Anterior cingulate cortex (tissue), 58 donors: ENCODE measurements around the gene RAB40AL.
"Not testable (repeated sequence)": the region's sequence is repeated elsewhere in the genome, so short reads cannot be mapped to it uniquely, and the experiment has no call there.

Experiments
- DNase-seq, 58 donors: peaks; one replicate each; lab custom pipeline; 2025; lab: John Stamatoyannopoulos, UW

RAB40AL gene, protein sequence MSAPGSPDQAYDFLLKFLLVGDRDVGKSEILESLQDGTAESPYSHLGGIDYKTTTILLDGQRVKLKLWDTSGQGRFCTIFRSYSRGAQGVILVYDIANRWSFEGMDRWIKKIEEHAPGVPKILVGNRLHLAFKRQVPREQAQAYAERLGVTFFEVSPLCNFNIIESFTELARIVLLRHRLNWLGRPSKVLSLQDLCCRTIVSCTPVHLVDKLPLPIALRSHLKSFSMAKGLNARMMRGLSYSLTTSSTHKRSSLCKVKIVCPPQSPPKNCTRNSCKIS

DNA sequence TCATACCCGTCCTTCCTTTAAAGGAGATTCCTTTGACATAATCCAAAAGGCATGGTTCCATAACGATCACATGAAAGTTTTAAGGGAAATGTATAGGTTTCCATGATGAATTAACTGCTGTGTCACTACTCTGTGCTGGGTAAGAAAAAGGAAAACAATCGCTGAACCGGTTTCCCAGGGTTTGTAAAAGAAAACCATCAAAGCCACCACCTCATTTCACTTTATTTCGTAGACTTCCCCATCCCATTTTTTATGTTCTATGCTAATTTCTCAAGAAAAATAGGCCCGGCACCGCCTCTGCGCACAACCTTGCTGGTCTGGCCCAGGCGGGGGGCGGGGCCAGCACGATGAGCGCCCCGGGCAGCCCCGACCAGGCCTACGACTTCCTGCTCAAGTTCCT lies at the start of gene RAB40AL:
Gene RAB40AL (plus strand): TSS at position 301 of the 400 bp plus-strand sequence. CDS start 47 bp downstream, at position 348.
- not testable (repeated sequence) for DNase-seq

- no peak for DNase-seq
Measured at GRCh38 chrX:102887687-102888086, 49.4 kb upstream of the RAB40AL start.

- DNase-seq = no peak
Measured at GRCh38 chrX:102892103-102892502, 45.0 kb upstream of the RAB40AL start.

DNA sequence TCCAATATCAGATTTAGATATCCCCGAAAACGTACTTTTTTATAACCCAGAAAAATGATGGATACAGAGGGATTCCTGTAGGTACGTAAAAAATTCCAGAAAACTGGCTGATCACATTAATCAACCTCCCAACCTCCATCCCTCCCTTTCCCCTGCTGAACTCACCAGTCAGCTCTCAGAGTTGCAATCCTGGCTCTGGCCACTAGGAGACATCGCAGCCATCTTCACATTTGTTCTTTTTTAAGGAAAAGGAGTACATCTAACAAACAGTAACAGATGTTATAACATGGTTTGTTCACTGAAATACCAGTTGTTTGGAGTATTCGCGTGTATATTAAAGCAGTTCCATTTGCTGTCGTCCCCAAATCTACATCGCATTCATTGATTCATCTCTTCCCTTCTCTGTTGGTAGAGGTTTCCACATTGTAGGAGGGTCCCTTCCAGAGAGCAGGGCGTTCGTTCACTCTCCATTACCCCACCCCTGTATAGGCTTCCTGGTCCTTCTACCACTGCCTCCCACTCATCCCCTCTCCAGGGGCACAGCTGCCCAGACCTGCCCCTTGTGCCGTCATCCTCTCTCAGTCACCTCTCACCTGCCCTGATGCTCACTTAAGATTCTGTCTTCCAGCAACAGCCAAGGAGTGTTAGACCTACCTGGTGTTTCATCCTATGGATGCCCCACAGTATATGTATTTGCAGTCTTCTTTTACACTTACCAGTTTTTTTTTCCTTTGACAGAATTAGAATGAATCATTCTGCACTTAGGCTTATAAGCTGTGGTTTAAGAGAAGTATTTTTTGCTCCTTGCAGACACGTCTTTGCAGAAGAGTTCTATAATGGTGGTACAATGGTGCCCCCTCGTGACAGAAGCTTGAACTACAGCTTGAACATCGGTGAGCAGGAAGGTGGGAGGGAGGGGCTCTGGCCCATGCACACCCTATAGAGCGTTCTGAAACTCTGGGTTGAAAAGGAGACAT lies 36.8 kb upstream of the RAB40AL start:
- DNase-seq = peak in 48 of 58 donors; percentile 0 to 79 (median 5)

DNA sequence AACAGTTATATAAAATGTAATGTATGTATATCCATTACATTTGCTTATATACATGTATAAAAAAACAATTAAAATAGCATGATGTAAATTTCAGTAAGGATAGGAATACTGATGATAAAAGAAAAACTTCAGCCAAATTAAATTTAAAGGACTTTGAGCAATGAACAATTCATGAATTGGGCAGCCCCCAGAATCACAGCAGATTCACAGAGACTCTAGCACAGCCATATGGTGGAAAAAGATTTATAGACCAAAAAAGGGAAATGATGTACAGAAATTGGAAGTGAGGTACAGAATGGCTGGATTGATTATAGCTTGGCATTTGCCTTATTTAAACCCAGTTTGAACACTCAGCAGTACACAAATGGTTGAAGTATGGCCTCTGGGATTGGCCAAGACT lies 34.7 kb upstream of the RAB40AL start:
- DNase-seq = peak in 1 of 58 donors; percentile 1

DNA sequence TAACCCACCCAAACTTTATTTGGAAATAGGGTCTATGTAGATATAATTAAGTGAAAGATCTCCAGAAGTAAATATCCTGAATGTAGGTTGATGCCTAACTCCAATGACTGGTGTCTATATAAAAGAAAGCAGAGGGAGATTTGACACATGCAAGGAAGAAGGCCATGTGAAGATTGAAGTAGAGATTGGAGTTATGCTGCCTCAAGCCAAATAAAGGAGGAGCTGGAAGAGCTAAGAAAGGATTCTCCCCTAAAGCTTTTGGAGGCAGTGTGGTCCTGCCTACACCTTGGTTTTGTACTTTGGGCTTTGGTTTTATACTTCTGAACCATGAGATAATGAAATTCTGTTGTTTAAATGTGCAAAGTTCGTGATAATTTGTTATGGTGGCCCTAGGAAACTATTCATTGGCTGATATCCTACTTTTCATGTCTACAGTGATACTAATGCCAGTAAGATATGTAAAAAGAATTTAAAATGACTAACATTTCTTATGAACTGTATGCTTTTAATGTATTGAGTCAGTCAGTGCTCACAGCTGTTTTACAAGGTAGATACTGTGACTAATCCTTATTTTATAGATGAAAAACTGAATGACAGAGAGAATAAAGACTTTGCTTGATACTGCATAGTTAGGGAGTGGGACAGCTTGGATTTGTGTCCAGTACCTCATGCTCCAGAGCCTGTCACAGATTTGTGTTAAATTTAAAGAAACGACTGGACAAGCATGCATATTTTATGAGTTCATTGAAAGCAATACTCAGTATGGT lies 5.9 kb upstream of the RAB40AL start:
- no peak for DNase-seq

- peak in 3 of 58 donors; percentile 0 to 4 (median 1) for DNase-seq
Measured at GRCh38 chrX:102934624-102935023, 2.4 kb upstream of the RAB40AL start.

DNA sequence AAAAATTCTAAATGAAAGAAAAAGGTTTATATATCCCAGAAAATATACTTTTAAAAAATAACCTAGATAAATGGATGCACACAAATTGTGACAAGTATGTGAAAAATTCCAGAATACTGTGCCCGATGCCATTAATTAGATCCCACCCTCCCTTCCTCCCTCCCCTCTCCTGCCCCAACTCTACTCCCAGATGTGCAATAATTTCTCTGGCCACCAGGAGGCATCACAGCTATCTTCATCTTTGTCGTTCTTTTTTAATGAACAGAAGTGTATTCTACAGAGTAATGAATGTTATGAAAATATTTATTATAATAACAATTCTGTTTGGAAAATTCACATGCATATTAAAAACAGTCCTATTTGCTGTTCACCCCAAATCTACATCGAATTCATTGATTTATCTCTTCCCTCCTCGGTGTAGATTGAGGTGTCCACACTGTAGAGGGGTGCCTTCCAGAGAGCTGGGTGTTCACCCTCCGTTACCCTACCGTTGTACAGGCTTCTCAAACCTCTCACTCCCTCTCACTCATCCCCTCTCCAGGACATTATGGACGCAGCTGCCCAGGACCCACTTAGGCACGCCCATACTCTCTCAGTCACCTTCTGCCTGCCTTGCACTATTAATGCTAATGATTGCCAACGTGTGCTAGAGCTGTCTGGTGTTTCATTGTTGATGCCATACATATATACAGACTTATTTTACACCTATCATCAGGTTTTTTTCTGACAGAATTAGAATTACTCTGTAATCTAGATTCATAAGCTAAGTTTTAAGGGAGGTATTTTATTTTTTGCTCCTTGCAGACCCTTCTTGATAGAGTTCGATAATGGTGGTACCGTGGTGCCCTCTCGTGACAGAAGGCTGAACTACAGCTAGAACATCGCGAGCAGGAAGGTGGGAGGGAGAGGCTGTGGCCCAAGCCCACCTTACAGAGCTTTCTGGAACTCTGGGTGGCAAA lies 14.1 kb downstream of the RAB40AL start:
- peak in 38 of 58 donors; percentile 0 to 58 (median 6) for DNase-seq

- no peak for DNase-seq
Measured at GRCh38 chrX:102957751-102958150, 20.7 kb downstream of the RAB40AL start.

DNA sequence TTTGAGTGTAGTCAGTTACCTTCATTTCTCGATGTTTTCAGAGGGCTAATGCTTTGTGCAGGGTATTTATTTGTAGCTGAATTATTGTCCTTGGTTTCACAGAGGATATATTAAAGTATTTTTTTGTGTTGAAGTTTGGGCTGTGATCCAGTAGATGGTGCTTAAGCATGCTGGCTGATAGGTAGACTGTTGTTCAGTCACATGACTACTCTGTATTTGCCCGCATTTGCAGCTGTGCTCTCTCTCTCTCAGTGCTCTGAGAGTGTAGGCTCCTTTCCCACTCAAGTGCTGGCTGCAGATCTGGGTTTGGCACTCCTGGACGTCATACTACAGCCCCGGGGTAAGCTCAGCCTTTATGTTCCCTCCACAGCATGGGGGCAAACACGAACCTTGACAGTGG lies 21.7 kb downstream of the RAB40AL start:
- no peak for DNase-seq

DNA sequence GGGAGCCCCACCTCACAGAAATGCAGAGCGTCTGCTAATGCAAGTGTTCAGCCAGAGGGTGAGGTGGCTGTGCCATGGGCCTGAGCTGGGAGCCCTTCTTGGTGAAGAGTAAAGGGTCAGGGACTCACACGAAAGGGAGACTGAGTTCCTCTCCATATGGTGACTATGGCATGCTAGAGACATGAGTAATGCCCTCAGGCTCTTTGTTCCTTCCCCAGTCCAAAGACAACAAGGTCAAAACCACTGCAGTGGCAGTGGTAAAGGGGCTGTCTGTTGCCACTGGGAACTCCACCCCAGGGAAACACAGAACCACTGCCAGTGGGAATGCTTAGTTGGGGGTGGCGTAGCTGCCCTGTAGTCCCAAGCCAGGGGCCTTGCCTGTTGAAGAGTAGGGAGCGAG lies 22.4 kb downstream of the RAB40AL start:
- no peak for DNase-seq

DNA sequence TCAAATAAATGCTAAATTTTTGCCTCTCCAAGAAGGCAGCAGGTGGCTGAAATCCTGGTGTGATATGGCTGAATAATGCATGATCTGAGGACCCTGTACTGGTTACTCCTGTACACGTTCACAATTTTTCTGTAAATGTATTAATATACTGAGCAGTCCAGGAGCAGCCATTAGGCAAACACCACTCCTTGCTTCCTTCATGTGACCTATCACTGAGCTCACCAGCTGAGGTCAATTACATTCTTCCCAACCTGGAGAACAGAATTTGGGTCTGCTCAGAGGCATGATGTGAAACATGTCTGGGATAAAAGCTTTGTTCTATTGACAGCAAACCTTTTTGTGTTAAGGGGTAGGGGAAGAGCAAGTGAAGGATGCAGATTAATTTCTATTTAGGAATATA lies 26.9 kb downstream of the RAB40AL start:
- DNase-seq = no peak

DNA sequence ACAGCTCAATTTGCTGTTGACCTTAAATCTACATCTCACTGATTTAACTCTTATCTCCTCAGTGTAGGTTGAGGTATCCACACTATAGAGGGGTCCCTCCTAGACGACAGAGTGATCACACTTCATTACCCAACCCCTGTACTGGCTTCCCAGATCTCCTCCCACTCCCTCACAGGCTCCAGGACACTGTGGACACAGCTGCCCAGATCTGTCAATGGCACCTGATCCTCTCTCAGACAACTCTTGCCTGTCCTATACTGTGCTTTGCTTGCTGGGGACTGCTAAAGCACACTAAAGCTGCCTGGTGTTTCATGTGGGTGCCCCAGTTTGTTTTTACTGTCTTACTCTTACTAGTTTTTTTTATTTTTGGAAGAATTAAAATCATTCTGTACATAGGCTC lies 27.9 kb downstream of the RAB40AL start:
- DNase-seq = no peak

DNA sequence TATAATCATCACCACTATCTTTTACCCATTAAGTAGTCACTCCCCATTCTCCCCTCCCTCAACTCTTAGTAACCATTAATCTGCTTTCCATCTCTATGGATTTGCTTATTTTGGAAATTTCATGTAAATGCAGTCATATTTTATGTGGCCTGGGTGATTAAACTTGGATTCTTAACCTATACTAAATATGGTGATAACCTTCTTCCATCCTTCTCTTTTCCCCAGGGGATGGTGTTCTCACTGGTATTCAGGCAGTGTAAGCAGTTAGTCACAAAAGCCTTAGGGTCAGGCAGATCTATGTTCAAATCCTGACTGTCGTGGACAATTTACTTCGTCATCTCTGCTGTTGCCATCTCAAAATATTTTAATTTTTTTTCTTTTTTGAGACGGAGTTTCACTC lies 29.6 kb downstream of the RAB40AL start:
- DNase-seq = no peak

DNA sequence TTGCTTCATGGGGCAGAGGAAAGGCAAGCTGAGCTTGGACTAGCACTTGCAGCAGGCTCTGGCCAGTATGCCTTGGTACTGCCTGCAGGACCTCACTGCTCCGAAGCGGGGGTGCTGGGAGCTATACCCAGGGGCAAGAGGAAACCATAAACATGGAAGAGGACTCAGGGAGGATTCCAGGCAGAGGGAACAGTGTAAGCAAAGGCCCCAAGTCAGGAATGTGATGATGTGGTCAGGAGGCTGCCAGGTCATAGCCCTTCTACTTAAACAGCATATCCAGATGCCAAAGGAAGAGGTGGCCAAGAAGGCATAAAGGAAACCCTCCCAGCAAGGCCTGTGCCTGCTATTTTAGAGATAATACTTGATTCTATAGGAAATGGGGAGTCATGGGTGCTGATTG lies 31.1 kb downstream of the RAB40AL start:
- no peak for DNase-seq

DNA sequence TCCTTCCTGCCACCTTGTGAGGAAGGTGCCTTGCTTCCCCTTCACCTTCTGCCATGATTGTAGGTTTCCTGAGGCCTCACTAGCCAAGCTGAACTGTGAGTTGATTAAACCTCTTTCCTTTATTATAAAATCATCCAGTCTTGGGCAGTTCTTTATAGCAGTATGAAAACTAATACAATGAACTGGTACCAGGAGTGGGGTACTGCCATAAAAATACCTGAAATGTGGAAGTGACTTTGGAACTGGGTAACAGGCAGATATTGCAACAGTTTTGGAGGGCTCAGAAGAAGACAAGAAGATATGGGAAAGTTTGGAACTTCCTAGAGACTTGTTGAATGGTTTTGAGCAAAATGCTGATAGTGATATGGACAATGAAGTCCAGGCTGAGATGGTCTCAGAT lies 34.5 kb downstream of the RAB40AL start:
- DNase-seq = not testable (repeated sequence)

- no peak for DNase-seq
Measured at GRCh38 chrX:102975016-102975415, 37.9 kb downstream of the RAB40AL start.

DNA sequence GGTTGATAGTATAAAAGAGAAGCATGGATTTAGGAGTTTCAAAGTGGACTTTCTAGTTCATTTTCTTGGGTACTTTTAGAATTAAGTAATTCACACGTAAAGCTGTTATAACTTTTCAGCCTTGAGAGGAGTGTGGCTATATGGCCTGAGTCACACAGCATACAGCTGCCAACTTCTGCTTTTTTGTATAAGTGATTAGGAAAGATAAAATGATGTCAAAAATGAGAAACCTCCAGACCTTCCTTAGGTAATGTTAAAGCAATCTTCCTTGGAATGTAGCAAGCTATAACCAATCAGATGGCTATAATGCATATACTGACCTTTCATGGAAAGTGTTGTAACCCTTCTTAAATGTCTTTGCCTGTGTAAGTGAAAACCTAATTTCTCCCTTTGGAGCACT lies 39.2 kb downstream of the RAB40AL start:
- no peak for DNase-seq

- no peak for DNase-seq
Measured at GRCh38 chrX:102976793-102977495, 39.9 kb downstream of the RAB40AL start.
